Muscle of arm (tissue), 14 donors: ENCODE data around the gene AIFM1. TPM values are rescaled to one million over a fixed set of nuclear protein-coding genes. Genes with fewer than 3 reads are reported as not detected.

Source experiments
- DNase-seq: peaks from one replicate; pipeline ENCODE4 v3.0.0-alpha.2; 2013
- long read RNA-seq, 11 donors: transcript quantifications; one replicate each; lab custom pipeline, GENCODE V29; 2026
- polyA plus RNA-seq, 12 donors: library from polyadenylated mRNA; unstranded; fragments of 120-200 nt; gene quantifications; one replicate each; pipeline ENCODE4 v1.2.1, GENCODE V29; 2013; ENCODE audit not compliant: insufficient read length in 12 of 12

The AIFM1 gene
- 10 to 100 TPM in 11 of 12 donors, not detected in 1; 16.2 to 30.5 (median 25.0) TPM for polyA plus RNA-seq
- long read RNA-seq, donor 1, transcript AIFM1-201 (16 exons, 2,260 nt): major isoform, 5 of 10 reads
- long read RNA-seq, donor 1, partial matches to known transcripts: 5 of 10 reads
- long read RNA-seq, donor 1, other reads (novel, unspliced or antisense): 0 of 10 reads
- long read RNA-seq, donor 2, transcript AIFM1-201 (16 exons, 2,260 nt): major isoform, 7 of 10 reads
- long read RNA-seq, donor 2, partial matches to known transcripts: 0 of 10 reads
- long read RNA-seq, donor 2, other reads (novel, unspliced or antisense): 0 of 10 reads
- long read RNA-seq, donor 3, partial matches to known transcripts: 0 of 5 reads
- long read RNA-seq, donor 3, other reads (novel, unspliced or antisense): 0 of 5 reads
- long read RNA-seq, donor 4: 0 reads
- long read RNA-seq, donor 5, partial matches to known transcripts: 0 of 5 reads
- long read RNA-seq, donor 5, other reads (novel, unspliced or antisense): 0 of 5 reads
- long read RNA-seq, donor 6, partial matches to known transcripts: 0 of 4 reads
- long read RNA-seq, donor 6, other reads (novel, unspliced or antisense): 0 of 4 reads
- long read RNA-seq, donor 7, partial matches to known transcripts: 0 of 2 reads
- long read RNA-seq, donor 7, other reads (novel, unspliced or antisense): 0 of 2 reads
- long read RNA-seq, donor 8, transcript AIFM1-201 (16 exons, 2,260 nt): major isoform, 8 of 14 reads
- long read RNA-seq, donor 8, partial matches to known transcripts: 5 of 14 reads
- long read RNA-seq, donor 8, other reads (novel, unspliced or antisense): 0 of 14 reads
- long read RNA-seq, donor 9, partial matches to known transcripts: 0 of 4 reads
- long read RNA-seq, donor 9, other reads (novel, unspliced or antisense): 0 of 4 reads
- long read RNA-seq, donor 10, transcript AIFM1-201 (16 exons, 2,260 nt): major isoform, 5 of 5 reads
- long read RNA-seq, donor 10, partial matches to known transcripts: 0 of 5 reads
- long read RNA-seq, donor 10, other reads (novel, unspliced or antisense): 0 of 5 reads
- long read RNA-seq, donor 11, transcript AIFM1-201 (16 exons, 2,260 nt): major isoform, 7 of 8 reads
- long read RNA-seq, donor 11, partial matches to known transcripts: 0 of 8 reads
- long read RNA-seq, donor 11, other reads (novel, unspliced or antisense): 0 of 8 reads

DNA sequence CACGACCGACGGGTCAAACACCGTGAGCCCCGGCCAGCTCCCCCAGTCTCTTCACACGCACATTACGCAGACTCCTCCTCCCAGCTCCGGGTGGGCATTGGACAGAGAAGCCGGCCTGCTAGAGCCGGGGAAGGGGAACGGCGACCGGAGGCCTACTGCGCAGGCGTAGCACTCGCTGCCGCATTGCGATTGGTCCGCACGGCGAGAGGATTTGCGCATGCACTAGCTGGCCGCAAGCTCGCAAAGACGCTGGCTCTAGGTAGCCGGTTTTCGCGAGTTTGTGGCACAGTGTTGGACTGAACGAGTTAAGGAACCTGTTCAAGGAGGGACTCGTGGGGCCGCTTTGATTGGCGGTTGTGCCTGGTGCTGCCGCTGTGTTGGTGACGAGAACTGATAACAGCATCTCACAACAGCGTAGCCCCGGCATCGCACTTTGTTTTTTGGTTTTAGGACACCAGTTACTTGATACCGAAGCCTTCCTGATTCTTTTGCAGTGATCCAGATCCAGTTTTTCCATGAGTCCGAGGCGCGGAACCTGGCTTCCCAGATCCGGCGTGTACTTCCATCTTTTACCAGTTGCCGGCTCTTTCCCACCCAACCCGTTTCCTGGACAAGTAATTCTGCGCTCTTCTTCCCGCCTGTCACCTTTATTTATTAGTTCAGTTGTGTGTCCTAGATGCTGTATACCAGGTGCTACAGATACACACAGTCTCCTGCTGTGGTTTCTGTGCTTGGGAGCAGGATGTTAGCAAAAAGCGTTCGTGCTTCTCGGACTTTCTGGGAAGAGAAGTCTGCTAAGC is at the start of gene AIFM1:
AIFM1 (minus strand) TSS at position 139 of the 800 bp plus-strand sequence. CDS start 185 bp downstream, outside the sequence.
- peak; percentile 93 for DNase-seq

DNA sequence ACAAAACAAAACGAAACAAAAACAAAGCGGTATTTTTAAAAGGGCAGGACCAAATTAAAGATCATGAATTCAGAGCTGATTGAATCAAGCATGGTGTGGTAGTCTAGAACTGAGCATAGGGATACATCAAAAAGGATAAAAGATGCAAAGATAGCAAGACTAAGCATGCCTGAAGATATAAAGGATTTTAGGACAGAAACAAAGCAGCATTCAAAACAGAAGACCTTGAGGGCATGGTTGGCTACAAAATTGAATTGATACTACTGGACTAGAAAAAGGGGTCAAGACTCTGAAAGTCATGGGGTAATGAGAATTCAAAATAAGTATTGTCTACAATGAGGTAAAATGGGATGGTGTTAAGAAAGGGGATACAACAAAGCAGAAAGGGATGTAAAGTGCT is 47.7 kb upstream of the AIFM1 start:
- DNase-seq: no peak

- DNase-seq: no peak
These were observed 46.7 kb upstream of the AIFM1 start for GRCh38 chrX:130212371-130212770.

DNA sequence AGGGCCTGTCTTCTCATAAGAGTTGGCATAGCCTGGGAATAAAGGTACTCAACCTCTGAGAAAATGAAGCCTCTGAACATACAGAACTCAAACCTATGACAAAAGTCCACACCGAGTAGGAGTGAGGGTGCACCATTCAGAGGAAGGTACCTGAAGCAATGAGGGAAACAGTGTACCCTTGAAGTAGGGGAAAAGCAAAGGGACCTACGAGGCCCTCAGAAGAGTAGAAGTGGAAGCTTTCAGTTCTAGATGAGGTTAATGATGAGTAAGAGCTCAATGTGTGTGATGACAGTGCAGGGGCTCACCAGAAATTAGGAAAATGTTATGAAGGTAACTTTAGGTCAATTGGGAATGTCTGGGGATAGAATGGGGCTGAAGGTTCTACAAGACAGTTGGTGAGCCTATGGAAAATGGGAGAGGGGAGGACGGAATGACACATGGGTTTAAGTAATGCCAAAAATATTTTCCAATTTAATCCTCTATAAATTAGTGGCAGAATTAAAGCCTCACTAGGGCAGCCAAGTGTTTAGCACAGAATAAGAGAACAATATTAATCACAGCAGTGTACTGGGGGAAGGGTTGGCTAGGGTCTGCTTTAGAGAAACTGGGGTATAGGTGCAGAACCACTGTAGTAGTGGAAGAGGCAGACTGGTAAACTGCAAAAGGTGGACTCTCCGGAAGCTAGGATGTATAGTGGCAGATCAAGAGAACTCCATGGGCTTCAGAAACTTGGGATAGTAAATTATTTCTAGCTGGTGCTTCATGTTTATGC is 46.0 kb upstream of the AIFM1 start:
- DNase-seq: no peak

DNA sequence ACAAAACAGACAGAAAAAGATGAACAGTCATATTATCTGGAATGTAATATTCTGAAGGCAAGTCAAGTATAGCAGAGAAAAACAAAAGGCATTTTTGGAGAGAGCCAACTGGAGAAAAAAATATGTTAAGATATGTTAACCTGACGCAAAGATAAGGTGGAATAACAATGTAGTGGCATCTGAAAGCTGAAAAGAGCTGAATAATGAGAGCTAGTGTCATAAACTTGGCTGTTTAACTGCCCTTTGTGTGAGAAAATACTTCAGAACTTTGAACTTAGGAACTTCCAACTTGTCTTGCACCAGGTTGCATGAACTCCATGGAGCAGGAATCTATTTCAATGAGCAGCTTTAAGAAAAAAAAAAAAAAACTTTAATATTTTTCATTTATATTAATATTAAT is 39.0 kb upstream of the AIFM1 start:
- DNase-seq: no peak

- DNase-seq: no peak
These were observed 31.8 kb upstream of the AIFM1 start for GRCh38 chrX:130197464-130197863.

GRCh38 chrX:130196466-130196865 is 30.8 kb upstream of the AIFM1 start:
- DNase-seq: no peak

DNA sequence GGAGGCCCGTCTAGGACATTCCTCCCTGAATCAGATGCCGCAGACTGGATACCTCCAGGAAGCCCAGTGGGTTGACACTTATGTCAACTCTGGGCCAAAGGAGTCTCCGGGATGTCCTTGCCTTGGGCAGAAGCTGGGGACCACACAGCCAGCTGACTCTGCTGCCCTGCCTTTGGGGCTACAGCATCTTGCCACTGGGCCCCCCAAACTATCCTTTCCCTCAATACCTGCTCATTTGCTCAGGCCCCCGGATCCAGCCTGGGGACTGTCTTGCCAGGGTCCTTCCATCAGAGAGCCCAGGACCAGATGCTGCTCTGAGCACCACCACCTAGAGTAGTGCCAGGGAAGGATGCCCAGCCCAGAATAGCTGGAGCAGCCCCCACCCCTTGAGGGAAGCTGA is 25.2 kb upstream of the AIFM1 start:
- no peak for DNase-seq

- DNase-seq: no peak
These were observed 21.0 kb upstream of the AIFM1 start for GRCh38 chrX:130186651-130187050.

GRCh38 chrX:130184857-130185256 is 19.2 kb upstream of the AIFM1 start:
- no peak for DNase-seq

DNA sequence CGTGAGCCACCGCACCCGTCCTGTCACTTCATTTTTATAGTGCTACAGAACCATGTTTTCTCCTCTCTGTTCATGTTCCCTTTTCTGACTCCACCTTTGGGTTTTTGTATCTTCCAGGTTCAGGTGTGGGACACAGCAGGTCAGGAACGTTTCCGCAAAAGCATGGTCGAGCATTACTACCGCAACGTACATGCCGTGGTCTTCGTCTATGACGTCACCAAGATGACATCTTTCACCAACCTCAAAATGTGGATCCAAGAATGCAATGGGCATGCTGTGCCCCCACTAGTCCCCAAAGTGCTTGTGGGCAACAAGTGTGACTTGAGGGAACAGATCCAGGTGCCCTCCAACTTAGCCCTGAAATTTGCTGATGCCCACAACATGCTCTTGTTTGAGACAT is 18.5 kb upstream of the AIFM1 start:
- DNase-seq: no peak

- DNase-seq: no peak
These were observed 14.1 kb upstream of the AIFM1 start for GRCh38 chrX:130179579-130180215.

DNA sequence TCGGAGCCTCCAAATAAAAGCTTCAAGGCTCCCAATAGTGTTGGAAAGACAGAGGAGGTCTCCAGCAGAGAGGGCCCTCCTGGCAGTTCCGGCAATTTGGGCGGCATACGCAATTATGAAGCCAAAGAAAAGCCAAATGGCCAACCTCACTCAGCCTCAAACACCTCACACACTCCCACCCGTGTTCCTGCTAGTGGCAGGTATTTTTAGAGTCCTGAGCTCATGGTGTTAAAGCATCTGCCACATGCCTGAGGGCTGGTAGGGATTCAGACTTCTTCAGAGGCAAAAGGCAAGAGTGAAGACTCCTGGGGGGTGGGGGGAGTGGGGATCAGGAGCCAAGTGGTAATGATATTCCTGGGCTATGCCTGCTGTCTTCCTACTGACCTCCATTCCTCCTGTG is 13.5 kb upstream of the AIFM1 start:
- no peak for DNase-seq

DNA sequence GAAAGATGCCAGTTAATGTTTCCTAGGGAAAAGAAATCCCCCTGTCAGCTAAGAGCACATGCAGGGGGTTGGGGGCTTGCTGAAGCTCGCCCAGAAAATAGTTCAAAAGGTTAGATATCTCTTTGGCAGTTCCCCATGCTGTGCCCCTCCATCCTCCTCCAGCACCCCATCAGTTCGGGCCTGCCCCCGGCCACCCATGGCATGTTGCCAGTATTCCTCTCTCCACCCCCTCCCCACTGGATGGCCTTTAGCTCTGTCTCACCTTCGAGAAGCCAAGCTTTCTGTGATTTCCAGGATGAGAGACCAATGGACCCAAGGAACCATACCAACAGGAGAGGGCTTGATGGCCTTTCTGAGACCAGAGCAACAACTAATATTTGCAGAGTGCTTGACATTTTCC is 11.3 kb upstream of the AIFM1 start:
- DNase-seq: no peak

- no peak for DNase-seq
These were observed 10.7 kb upstream of the AIFM1 start for GRCh38 chrX:130176354-130176776.

DNA sequence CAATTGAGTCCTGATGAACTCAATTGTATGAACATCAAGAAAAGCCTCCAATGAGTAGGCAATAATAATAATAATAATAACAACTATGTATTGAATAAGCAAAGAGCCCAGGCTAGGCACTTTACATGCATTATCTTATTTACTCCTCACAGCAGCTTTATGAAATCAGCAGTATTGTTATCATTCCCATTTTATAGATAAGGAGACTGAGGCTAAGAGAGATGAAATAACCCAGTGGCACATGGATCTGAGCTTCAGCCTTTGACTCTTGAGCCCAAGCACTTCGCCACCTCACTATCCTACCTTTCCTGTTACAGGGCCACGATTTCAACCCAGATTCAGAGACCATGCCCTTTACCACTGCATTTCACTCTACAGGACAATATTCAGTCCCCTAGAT is 9.3 kb upstream of the AIFM1 start:
- DNase-seq: no peak

- DNase-seq: no peak
These were observed 8.5 kb upstream of the AIFM1 start for GRCh38 chrX:130174045-130174704.

DNA sequence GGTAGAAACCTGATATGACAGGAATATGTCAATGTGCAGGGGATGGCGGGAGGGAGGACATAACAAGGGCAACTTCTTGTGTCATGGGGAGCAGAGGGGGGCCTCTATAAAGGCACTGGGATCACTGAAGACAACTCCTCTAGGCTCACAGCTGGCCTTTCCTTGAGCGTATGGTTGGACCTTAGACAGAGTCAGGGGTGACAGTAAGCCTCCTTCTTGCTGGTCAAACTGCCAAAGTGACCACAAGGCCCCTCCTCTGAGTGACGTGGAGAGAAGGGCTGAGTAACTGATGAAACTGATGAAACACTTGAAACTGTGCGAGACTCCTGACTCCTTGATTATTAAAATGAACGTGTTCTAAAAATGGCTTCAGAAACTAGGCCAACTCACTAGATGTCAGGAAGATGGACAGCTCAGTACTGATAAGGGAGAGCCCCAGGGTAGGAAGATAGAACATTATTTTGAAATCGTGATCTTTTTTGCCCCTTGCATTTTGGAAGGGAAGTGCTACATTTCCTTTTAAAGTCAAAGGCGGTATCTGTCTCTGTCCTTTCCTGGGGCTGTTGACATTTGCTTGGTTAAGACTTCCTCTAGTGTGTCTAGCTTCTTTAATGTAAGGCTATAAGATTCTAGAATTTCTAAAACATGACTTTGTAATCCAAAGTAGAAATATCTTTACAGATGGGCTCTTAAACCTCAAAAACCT is 7.7 kb upstream of the AIFM1 start:
- no peak for DNase-seq
